Glutamatergic neuron (in vitro differentiated cells): ENCODE data around the gene FN1. TPM values are rescaled to one million over a fixed set of nuclear protein-coding genes. Genes with fewer than 3 reads are reported as not detected.

Experiments used
- DNase-seq: peaks from one replicate; pipeline ENCODE4 v3.0.0; 2022
- H3K27ac Mint-ChIP-seq: one replicate; pipeline ENCODE4 v1.8.0; 2020; ENCODE audit warnings: mild to moderate bottlenecking, mixed read lengths, inconsistent platforms; ENCODE audit not compliant: unreplicated experiment
- H3K27me3 Mint-ChIP-seq: one replicate; pipeline ENCODE4 v1.8.0; 2020; ENCODE audit warnings: mild to moderate bottlenecking, moderate library complexity, mixed read lengths, inconsistent platforms; ENCODE audit not compliant: unreplicated experiment
- H3K36me3 Mint-ChIP-seq: one replicate; pipeline ENCODE4 v1.8.0; 2020; ENCODE audit warnings: mild to moderate bottlenecking, mixed read lengths, inconsistent platforms; ENCODE audit not compliant: unreplicated experiment
- H3K4me1 Mint-ChIP-seq: one replicate; pipeline ENCODE4 v1.8.0; 2020; ENCODE audit warnings: mild to moderate bottlenecking, low read depth, mixed read lengths, inconsistent platforms; ENCODE audit not compliant: unreplicated experiment
- H3K4me3 Mint-ChIP-seq: one replicate; pipeline ENCODE4 v1.8.0; 2020; ENCODE audit warnings: mild to moderate bottlenecking, mixed read lengths, inconsistent platforms; ENCODE audit not compliant: unreplicated experiment
- H3K9me3 Mint-ChIP-seq: one replicate; pipeline ENCODE4 v1.8.0; 2020; ENCODE audit warnings: mild to moderate bottlenecking, moderate library complexity, mixed read lengths, inconsistent platforms; ENCODE audit not compliant: unreplicated experiment
- CTCF ChIP-seq: fragments of 200-600 bp; sonication (generic); IDR thresholded peaks from one replicate; pipeline ENCODE4 v1.5.0; 2021; ENCODE audit not compliant: partially characterized antibody, unreplicated experiment
- total RNA-seq: library from RNA; stranded (reverse); fragmentation: NEBNext Ultra II Directional; extraction: Animal tissue kit (Norgen Biotek cat#: 25700); gene quantifications from one replicate; pipeline ENCODE4 v1.2.1, GENCODE V29; 2021; ENCODE audit not compliant: unreplicated experiment

Gene FN1
- total RNA-seq, 1 donor from 2014 or later, result 28.6 TPM

GRCh38 chr2:215396595-215397313 lies 39.1 kb downstream of the FN1 start:
- H3K4me3 Mint-ChIP-seq, result no peak overlapping the region
- TF ChIP-seq CTCF, result no peak
- no peak for DNase-seq
- no peak overlapping the region for H3K27ac Mint-ChIP-seq
- H3K36me3 Mint-ChIP-seq, result peaks cover 8% of the 10 kb centered on the region
- H3K9me3 Mint-ChIP-seq, result no peaks in the 10 kb centered on the region
- no peaks in the 10 kb centered on the region for H3K27me3 Mint-ChIP-seq
- H3K4me1 Mint-ChIP-seq, result no peaks in the 10 kb centered on the region

GRCh38 chr2:215395687-215396460 lies 40.0 kb downstream of the FN1 start:
- no peak overlapping the region for H3K4me3 Mint-ChIP-seq
- H3K4me1 Mint-ChIP-seq, result no peaks in the 10 kb centered on the region
- no peaks in the 10 kb centered on the region for H3K9me3 Mint-ChIP-seq
- H3K27me3 Mint-ChIP-seq, result no peaks in the 10 kb centered on the region
- peaks cover 8% of the 10 kb centered on the region for H3K36me3 Mint-ChIP-seq
- TF ChIP-seq CTCF, result no peak
- DNase-seq, result no peak
- no peak overlapping the region for H3K27ac Mint-ChIP-seq

- Mint-ChIP-seq H3K9me3 (no peaks in the 10 kb centered on the region), H3K36me3 (peaks cover 8% of the 10 kb centered on the region), H3K27ac (no peak overlapping the region), H3K4me3 (no peak overlapping the region), H3K27me3 (no peaks in the 10 kb centered on the region), H3K4me1 (no peaks in the 10 kb centered on the region)
- DNase-seq, result no peak
- TF ChIP-seq CTCF, result no peak
These were observed 41.6 kb downstream of the FN1 start for GRCh38 chr2:215394102-215394805.

GRCh38 chr2:215392687-215393270 lies 43.1 kb downstream of the FN1 start:
- H3K27ac Mint-ChIP-seq, result no peak overlapping the region
- no peaks in the 10 kb centered on the region for H3K27me3 Mint-ChIP-seq
- H3K4me1 Mint-ChIP-seq, result no peaks in the 10 kb centered on the region
- peaks cover 8% of the 10 kb centered on the region for H3K36me3 Mint-ChIP-seq
- no peak overlapping the region for H3K4me3 Mint-ChIP-seq
- no peaks in the 10 kb centered on the region for H3K9me3 Mint-ChIP-seq
- DNase-seq, result no peak
- no peak for TF ChIP-seq CTCF
